Fibroblast of pulmonary artery (primary cell): ENCODE measurements around the gene RESP18.

ENCODE experiments used
- DNase-seq: peaks from one replicate; pipeline ENCODE4 v3.0.0-alpha.2; 2010; ENCODE audit warnings: low read depth
- H3K4me3 ChIP-seq: replicated peaks from 2 replicates; pipeline ENCODE4 v1.5.1; 2011; ENCODE audit warnings: low read depth, mild to moderate bottlenecking, control low read depth, low read length, moderate library complexity
- TF ChIP-seq, protein P1 (sequence below): IDR thresholded peaks from 2 replicates; pipeline ENCODE4 v1.5.1; 2011; ENCODE audit warnings: mild to moderate bottlenecking, control low read depth, low read length, inconsistent platforms; ENCODE audit errors: missing control alignments

Gene RESP18

DNA sequence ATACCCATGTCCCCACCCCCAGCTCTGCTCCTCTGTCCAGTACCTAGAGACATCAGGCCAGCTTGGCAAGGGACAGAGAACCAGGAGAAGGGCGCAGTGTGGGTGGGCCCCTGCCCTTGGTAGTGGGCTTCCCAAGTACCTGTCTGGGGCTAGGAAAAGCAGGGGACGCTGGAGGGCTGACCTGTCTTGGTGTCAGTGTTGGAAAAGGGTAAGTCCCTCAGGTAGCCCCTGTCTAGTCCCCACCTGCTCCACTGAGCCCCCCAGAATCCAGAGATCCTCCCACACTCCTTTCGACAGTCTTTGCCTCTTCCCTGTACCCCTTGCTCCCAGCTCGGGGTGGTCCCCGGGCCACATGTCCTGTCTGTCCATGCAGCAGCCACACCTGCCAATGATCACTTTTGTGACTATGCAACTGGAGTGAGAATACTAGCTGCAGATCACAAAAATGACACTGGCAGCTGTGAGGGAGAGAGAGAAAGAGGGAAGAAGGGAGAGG is 38.8 kb downstream of the RESP18 start:
- TF ChIP-seq, protein P1, sequence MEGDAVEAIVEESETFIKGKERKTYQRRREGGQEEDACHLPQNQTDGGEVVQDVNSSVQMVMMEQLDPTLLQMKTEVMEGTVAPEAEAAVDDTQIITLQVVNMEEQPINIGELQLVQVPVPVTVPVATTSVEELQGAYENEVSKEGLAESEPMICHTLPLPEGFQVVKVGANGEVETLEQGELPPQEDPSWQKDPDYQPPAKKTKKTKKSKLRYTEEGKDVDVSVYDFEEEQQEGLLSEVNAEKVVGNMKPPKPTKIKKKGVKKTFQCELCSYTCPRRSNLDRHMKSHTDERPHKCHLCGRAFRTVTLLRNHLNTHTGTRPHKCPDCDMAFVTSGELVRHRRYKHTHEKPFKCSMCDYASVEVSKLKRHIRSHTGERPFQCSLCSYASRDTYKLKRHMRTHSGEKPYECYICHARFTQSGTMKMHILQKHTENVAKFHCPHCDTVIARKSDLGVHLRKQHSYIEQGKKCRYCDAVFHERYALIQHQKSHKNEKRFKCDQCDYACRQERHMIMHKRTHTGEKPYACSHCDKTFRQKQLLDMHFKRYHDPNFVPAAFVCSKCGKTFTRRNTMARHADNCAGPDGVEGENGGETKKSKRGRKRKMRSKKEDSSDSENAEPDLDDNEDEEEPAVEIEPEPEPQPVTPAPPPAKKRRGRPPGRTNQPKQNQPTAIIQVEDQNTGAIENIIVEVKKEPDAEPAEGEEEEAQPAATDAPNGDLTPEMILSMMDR: no peak
- no peak for DNase-seq
- H3K4me3 ChIP-seq: no peak overlapping the region

GRCh38 chr2:219292616-219293015 is 39.9 kb downstream of the RESP18 start:
- TF ChIP-seq, protein P1: no peak
- H3K4me3 ChIP-seq: no peak overlapping the region
- DNase-seq: no peak

GRCh38 chr2:219291910-219292490 is 40.5 kb downstream of the RESP18 start:
- TF ChIP-seq, protein P1: no peak
- no peak overlapping the region for H3K4me3 ChIP-seq
- DNase-seq: no peak

DNA sequence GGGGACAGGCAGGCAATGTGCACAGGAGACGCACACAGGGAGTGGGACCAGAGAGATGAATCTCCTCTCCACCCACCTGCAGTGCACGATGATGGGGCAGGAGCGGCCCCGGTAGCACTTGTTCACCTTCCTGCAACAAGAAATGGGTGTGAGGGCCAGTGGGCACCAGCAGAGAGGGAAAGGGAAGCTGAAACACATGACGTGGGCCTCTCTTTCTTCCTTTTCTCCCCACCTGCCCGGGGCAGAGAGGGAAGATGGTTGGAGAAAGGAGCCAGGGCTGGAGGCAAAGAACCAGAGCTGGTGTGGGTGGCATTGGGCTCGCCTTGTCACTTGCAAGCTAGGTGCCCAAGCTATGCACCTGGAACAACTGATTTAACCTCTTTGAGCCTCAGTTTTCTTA is 41.1 kb downstream of the RESP18 start:
- H3K4me3 ChIP-seq: no peak overlapping the region
- no peak for DNase-seq
- TF ChIP-seq, protein P1: no peak

GRCh38 chr2:219290381-219291171 is 42.0 kb downstream of the RESP18 start:
- no peak for DNase-seq
- TF ChIP-seq, protein P1: no peak
- H3K4me3 ChIP-seq: no peak overlapping the region

GRCh38 chr2:219289537-219290361 is 42.8 kb downstream of the RESP18 start:
- TF ChIP-seq, protein P1: no peak
- H3K4me3 ChIP-seq: no peak overlapping the region
- peak; percentile 98 for DNase-seq
